Peyer's patch (tissue), 4 donors: ENCODE data around the gene EDEM1. TPM values are rescaled to one million over a fixed set of nuclear protein-coding genes. Genes with fewer than 3 reads are reported as not detected.
A peak's percentile ranks its signal among the peaks of the same experiment; 100 is the strongest.

Source experiments
- DNase-seq, 3 donors: peaks; one replicate each; pipeline ENCODE4 v3.0.0-alpha.2; 2017 to 2019
- H3K27ac ChIP-seq, 4 donors: fragments of 200-600 bp; sonication (generic); one replicate each; pipeline ENCODE4 v1.5.1; 2016 to 2019
- H3K27me3 ChIP-seq, 2 donors: fragments of 200-600 bp; sonication (generic); one replicate each; pipeline ENCODE4 v1.5.1; 2019
- H3K36me3 ChIP-seq, 3 donors: fragments of 200-600 bp; sonication (generic); one replicate each; pipeline ENCODE4 v1.5.1; 2016 to 2019
- H3K4me1 ChIP-seq, 4 donors: fragments of 200-600 bp; sonication (generic); one replicate each; pipeline ENCODE4 v1.5.1; 2016 to 2019
- H3K4me3 ChIP-seq, 4 donors: fragments of 200-600 bp; sonication (generic); 1 replicate in 3 of 4; 2 replicates in 1 of 4; pipeline ENCODE4 v1.5.1; 2016 to 2019; ENCODE audit warnings: mild to moderate bottlenecking in 1 of 4
- H3K9me3 ChIP-seq, 4 donors: fragments of 200-600 bp; sonication (generic); one replicate each; pipeline ENCODE4 v1.5.1; 2016 to 2019; ENCODE audit warnings: mild to moderate bottlenecking in 1 of 4
- POLR2A ChIP-seq, 2 donors: fragments of 450-650 bp; IDR thresholded peaks; one replicate each; pipeline ENCODE4 v1.5.1; 2017; ENCODE audit warnings: antibody characterized with exemption in 2 of 2, mild to moderate bottlenecking in 2 of 2, moderate library complexity in 2 of 2
- total RNA-seq, 4 donors: library from RNA; depleted of rRNA; stranded (reverse); fragments of >200 nt; gene quantifications; one replicate each; pipeline ENCODE4 v1.1.0, GENCODE V29; 2016
- TF ChIP-seq, protein P1 (sequence below), 6 experiments: fragments of 450-650 bp in 4 of 6; fragments of 200-600 bp in 2 of 6; sonication (generic) in 1 of 6; IDR thresholded peaks; one replicate each; pipeline ENCODE4 v1.5.1; 2017 to 2019; ENCODE audit warnings: antibody characterized with exemption in 6 of 6, mild to moderate bottlenecking in 3 of 6, moderate library complexity in 1 of 6

The EDEM1 gene
- total RNA-seq, 4 donors from 2014 or later: 50.1 to 118 (median 58.8) TPM

DNA sequence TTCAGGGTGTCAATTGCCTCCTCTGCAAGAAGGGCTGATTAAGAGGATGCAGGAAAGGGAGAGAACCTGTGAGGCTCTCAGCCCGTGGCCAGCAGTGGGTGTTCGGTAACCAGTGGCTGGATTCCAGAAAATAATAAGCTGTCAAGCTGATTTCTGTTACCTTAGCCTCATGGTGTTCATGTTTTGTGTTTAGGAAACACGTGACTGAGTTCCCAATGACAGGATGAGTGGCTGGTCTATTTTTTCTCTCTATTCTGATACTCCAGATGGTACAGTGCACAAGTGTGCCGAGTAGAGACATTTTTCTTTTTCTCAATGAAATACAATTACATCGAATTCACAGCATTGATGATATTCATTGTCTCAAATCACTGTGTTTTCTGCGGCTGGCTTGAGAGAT lies 43.6 kb downstream of the EDEM1 start:
- H3K36me3 ChIP-seq: no peaks in the 10 kb centered on the region
- TF ChIP-seq, protein P1, sequence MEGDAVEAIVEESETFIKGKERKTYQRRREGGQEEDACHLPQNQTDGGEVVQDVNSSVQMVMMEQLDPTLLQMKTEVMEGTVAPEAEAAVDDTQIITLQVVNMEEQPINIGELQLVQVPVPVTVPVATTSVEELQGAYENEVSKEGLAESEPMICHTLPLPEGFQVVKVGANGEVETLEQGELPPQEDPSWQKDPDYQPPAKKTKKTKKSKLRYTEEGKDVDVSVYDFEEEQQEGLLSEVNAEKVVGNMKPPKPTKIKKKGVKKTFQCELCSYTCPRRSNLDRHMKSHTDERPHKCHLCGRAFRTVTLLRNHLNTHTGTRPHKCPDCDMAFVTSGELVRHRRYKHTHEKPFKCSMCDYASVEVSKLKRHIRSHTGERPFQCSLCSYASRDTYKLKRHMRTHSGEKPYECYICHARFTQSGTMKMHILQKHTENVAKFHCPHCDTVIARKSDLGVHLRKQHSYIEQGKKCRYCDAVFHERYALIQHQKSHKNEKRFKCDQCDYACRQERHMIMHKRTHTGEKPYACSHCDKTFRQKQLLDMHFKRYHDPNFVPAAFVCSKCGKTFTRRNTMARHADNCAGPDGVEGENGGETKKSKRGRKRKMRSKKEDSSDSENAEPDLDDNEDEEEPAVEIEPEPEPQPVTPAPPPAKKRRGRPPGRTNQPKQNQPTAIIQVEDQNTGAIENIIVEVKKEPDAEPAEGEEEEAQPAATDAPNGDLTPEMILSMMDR (IDR thresholded peaks at IDR 0.05): no peak
- TF ChIP-seq POLR2A (IDR thresholded peaks at IDR 0.05): no peak
- H3K9me3 ChIP-seq: no peaks in the 10 kb centered on the region
- DNase-seq: no peak
- no peak overlapping the region for H3K4me3 ChIP-seq
- no peaks in the 10 kb centered on the region for H3K4me1 ChIP-seq
- H3K27ac ChIP-seq: no peak overlapping the region
- H3K27me3 ChIP-seq: no peaks in the 10 kb centered on the region

DNA sequence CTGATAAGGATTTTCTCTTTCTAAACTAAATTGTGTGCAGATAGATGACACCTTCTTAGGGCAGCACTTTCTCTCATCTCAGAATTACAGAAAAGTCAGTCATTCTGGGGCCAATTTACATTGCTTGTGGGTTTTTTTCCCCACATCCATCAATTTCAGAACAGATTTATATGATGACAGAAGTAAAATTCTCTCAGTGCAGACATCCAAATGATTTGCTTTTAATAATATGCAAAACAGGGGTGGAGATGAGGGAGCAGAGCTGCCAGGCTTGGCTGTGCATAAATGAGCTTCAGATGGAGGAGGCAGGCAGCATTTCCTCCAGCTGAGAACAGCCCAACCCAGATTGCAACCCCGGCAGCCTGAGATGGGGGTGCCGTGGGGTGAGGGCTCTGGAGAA lies 44.0 kb downstream of the EDEM1 start:
- H3K27me3 ChIP-seq: no peaks in the 10 kb centered on the region
- H3K36me3 ChIP-seq: no peaks in the 10 kb centered on the region
- H3K4me3 ChIP-seq: no peak overlapping the region
- TF ChIP-seq POLR2A (IDR thresholded peaks at IDR 0.05): no peak
- TF ChIP-seq, protein P1 (IDR thresholded peaks at IDR 0.05): no peak
- H3K9me3 ChIP-seq: no peaks in the 10 kb centered on the region
- no peak for DNase-seq
- no peaks in the 10 kb centered on the region for H3K4me1 ChIP-seq
- H3K27ac ChIP-seq: no peak overlapping the region

DNA sequence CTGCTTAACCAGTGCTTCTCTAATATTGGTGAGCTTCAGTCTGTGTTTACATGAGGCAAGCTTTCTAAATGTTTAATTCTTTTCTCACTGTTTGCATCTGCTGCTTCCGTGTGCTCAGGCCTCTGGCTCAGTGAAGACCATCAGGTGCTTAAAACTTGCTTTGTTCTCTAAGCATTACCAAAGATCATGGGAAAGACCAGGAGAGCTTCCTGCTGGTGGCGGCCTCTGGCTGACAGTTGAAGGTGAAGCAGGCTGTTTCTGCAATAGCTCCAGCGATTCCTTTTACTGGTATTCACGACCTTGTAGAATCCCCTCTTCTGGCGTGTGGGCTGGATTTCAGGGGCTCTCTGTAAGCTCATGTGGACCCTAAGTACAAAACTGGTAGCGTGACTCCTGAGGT lies 45.1 kb downstream of the EDEM1 start:
- H3K9me3 ChIP-seq: no peaks in the 10 kb centered on the region
- no peak overlapping the region for H3K27ac ChIP-seq
- H3K4me3 ChIP-seq: no peak overlapping the region
- TF ChIP-seq, protein P1 (IDR thresholded peaks at IDR 0.05): peak in 1 of 6 experiments; percentile 7
- TF ChIP-seq POLR2A (IDR thresholded peaks at IDR 0.05): no peak
- no peak for DNase-seq
- no peaks in the 10 kb centered on the region for H3K4me1 ChIP-seq
- H3K27me3 ChIP-seq: no peaks in the 10 kb centered on the region
- H3K36me3 ChIP-seq: no peaks in the 10 kb centered on the region

DNA sequence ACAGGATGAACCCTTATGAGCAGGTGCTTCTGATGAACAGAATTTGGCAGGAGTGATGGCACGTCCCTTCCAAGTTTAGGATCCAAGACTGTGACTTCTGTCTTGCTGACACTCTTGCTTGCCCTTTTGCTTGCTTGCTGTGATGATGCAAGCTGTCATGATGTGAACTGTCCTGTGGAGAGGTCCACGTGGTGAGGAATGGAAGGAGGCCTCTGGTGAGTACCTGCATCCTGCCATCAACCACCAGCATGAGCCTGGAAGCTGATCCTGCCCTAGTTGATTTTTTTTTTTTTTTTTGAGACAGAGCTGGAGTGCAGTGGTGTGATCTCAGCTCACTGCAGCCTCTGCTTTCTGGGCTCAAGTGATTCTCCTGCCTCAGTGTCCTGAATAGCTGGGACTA lies 45.5 kb downstream of the EDEM1 start:
- Histone ChIP-seq H3K4me1 (no peaks in the 10 kb centered on the region), H3K27ac (no peak overlapping the region)

DNA sequence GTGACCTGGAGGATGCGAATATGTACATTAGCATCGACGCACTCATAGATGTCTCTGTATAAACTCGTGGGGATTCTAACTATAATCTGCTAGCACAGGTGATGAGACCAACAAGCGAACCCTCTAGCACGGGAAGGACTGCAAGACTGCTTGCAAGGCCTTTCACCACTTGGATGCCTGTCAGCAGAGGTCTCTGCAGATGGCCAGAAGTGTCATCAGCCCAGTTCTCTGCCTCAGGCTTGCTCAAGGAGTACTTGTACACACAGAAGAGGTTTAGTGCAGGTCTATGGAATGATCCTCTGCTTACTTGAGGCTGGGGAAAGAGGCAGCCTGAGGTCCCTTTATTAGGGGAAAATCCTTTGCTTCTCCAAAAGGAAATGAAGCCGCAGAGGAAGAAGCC lies 48.1 kb downstream of the EDEM1 start:
- Histone ChIP-seq H3K9me3 (no peaks in the 10 kb centered on the region), H3K27me3 (no peaks in the 10 kb centered on the region), H3K4me3 (no peak overlapping the region), H3K27ac (no peak overlapping the region), H3K36me3 (no peaks in the 10 kb centered on the region), H3K4me1 (no peaks in the 10 kb centered on the region)
- DNase-seq: no peak
- no peak for TF ChIP-seq POLR2A (IDR thresholded peaks at IDR 0.05)
- TF ChIP-seq, protein P1 (IDR thresholded peaks at IDR 0.05): no peak

More for the DNA sequence above, 45.5 kb downstream of the EDEM1 start:
- Histone ChIP-seq H3K36me3 (no peaks in the 10 kb centered on the region), H3K9me3 (no peaks in the 10 kb centered on the region), H3K27me3 (no peaks in the 10 kb centered on the region), H3K4me3 (no peak overlapping the region)
- TF ChIP-seq POLR2A (IDR thresholded peaks at IDR 0.05): no peak
- no peak for DNase-seq

DNA sequence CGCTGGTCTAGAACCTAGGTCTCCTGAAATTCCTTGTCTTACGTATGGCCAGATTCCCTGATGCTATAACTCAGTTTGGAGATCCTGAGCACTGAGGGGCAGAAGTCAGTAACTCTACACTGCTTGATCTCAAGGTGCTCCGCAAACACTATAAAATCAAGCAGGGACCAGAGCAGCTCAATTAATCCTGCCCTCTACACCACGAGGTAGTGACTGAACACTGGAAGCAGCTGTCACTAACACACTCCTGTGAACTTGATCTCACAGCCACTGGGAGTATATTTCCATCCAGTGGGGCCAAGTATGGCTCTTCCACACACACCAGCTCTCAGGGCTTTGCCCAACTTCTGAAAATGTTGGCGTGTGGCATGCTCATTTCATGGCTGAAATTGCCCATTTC lies 51.0 kb downstream of the EDEM1 start:
- Histone ChIP-seq H3K27me3 (no peaks in the 10 kb centered on the region), H3K4me3 (no peak overlapping the region), H3K9me3 (no peaks in the 10 kb centered on the region), H3K27ac (no peak overlapping the region), H3K4me1 (no peaks in the 10 kb centered on the region), H3K36me3 (no peaks in the 10 kb centered on the region)
- DNase-seq: no peak
- TF ChIP-seq, protein P1 (IDR thresholded peaks at IDR 0.05): no peak
- no peak for TF ChIP-seq POLR2A (IDR thresholded peaks at IDR 0.05)
